Occipital lobe (tissue), 2 donors: ENCODE data around the gene PARD3B. TPM values are rescaled to one million over a fixed set of nuclear protein-coding genes. Genes with fewer than 3 reads are reported as not detected.

ENCODE experiments used
- DNase-seq: peaks from one replicate; lab custom pipeline; 2025; lab: John Stamatoyannopoulos, UW
- total RNA-seq: library from RNA; depleted of rRNA; stranded (reverse); fragments of >200 nt; gene quantifications from one replicate; pipeline ENCODE4 v1.2.3, GENCODE V29; 2014

Gene PARD3B
- total RNA-seq, 1 donor from 2014 or later: 5.6 TPM

DNA sequence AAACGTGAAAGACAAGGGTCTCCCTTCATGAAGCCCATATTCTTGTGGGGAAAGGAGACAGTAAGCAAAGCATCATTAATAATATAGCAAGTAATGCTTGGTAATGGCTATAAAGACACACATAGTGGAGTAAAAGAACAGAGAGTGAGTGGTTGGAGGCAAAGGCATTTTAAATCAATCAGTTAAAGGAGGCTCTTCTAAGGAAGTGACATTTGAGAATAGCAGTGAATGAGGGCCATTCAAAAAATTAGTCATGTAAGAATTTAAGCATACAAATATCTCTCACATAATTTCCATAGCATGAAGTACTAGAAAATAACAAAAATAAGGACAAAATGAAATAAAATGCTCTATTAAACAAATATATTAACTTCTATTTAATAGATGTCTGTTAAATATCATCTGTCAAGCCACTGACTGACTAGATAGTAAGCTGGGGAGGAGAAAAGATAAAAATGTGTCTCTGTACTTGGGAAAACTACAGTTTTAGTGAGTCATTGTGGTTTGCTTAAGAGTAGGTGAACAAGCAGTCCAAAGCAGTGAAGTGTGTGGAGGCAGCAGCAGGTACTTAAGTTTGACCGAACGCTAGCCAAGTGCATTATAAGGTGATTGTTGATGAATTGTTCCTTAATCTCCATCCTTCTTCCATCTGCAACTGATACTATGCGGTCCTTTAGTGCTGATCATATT lies 160.1 kb downstream of the PARD3B start:
- DNase-seq: no peak

DNA sequence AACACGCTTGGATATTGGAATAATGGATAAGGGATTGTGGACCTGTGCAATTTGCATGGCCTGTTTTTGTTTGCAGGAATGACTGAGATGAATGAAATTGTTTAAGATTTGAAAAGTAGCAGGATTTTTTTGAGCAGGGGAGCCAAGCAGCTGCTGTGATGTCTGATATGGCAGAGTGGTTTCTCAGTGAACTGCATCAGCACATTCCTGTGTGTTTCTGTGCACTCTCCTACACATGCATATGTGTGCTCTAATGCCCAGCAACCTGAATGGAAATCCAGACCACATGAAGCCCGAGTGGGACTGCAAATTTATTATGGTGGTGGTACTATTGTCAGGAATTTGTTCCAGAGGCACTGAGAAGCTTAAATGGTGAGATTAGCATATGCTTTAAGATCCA lies 161.7 kb downstream of the PARD3B start:
- DNase-seq: no peak

DNA sequence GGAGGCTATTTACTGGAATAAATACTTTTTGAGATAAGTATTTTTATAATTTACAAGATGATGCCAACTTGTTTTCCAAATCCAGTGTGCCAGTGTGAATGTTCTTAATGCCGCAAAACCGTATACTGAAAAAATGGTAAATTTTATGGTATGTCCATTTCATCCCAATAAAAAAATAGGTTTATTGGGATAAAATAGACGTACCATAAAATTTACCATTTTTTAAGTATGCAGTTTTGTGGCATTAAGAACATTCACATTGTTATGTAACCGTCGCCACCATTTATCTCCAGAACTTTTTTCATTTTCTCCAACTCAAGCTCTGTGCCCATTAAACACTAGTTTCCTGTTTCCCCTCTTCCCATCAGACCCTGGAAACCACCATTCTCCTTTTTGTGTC lies 167.9 kb downstream of the PARD3B start:
- no peak for DNase-seq

DNA sequence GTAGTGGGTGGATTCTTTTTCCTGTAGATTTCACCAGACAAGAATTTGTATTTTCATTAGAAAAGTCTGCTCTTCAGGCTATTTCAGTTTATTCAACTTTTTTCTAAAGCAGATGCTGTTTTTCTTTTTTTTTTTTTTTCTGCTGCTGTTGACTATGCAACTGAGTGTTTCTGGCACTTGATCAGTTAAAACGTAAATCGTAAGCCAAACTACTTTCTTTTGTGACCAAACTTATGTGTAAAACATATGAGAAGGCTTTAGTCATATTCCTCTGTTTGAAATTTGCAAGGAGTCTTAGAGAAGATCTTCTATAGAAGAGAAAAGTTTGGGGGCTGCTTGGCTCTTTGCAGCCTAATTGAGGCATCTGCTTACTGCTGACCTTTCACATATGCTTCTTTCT lies 170.1 kb downstream of the PARD3B start:
- DNase-seq: no peak

DNA sequence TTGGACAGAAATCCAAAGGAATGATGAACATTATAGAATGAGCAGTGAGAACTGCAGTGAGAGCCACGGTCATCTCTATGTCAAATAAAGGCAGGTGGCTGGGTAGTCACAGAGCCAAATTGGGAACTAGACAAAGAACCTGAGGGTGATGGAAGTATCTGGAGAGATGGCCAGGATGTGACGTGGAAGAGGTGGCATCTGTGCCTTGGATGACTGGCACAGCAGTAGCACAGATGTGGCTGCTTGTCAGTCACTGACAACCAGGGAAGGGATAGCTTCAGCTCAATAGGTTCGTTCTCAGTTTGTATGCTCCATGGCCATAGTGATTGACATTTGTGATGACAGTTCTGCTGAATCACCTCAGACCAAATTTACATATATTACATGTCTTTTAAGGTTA lies 172.3 kb downstream of the PARD3B start:
- no peak for DNase-seq

DNA sequence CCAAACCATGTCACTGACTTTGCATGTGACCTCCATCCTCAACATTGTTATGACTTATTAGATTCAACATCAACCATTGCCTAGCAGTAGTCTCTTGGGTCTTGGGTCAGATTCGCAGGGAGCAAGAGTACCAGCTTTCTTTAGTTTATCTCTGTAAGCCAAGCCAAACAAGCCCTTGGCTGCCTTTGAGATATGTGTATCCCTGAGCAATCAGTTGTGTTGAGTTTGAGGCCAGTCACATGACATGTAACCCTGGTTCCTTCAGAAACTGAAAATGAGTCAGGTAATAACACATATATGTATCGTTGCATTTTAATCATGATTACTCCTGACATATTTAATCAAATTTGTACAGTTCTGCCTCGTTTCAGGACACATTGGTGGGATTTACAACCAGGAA lies 173.3 kb downstream of the PARD3B start:
- DNase-seq: no peak

DNA sequence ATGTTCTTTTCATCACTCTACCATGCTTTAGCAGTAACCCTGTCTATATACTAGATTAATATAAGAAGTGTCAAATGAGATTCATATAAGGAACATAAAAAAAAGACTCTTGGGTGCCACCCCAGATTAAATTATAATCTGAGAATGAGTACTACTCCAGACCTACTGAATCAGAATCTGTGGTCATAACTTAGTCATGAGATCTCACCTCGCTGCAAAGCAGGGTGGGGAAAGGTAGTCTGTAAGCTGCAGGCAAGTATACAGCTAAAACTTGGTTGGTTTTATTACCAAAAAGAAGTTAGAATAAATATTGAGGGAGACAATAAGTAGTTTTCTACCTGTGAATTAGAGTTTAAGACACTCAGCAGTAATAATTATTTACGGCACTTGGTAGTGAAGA lies 175.6 kb downstream of the PARD3B start:
- DNase-seq: no peak

DNA sequence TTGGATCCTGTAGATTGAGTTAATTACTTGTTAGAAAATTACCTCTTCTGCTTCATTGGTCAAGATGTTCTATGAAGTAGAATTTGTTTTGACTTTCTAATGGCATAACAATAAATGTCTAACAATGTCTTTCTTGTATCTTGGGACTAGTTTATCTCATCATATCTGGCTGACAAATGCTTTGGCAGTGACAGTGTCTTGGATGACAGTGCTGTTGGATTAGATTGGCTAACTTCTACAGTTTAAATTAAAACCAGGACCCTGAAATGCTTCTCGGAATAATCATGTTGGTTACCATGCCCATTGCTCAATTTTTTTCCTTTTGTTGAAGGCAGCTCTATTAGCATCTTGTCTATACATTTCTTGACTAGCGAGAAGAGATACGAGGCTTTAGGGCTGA lies 176.9 kb downstream of the PARD3B start:
- DNase-seq: no peak

DNA sequence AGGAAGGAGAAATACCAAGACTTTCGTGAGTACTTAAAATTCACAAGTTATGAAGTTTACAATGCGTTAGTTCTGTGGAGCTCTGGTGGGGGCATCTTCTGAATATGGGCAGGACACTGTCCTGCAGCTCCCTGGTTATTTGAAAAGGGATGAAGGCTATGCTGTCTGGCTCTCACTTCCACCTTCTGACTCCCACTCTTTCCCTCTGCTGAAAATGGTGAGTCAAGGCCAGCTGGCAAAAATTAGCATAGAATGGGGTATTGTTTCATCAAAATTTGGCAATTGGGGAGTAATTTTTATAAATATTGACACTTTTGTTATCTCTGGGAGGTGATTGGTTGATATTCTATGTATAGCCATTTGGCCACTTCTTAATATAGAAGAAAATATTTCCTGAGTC lies 177.4 kb downstream of the PARD3B start:
- no peak for DNase-seq

DNA sequence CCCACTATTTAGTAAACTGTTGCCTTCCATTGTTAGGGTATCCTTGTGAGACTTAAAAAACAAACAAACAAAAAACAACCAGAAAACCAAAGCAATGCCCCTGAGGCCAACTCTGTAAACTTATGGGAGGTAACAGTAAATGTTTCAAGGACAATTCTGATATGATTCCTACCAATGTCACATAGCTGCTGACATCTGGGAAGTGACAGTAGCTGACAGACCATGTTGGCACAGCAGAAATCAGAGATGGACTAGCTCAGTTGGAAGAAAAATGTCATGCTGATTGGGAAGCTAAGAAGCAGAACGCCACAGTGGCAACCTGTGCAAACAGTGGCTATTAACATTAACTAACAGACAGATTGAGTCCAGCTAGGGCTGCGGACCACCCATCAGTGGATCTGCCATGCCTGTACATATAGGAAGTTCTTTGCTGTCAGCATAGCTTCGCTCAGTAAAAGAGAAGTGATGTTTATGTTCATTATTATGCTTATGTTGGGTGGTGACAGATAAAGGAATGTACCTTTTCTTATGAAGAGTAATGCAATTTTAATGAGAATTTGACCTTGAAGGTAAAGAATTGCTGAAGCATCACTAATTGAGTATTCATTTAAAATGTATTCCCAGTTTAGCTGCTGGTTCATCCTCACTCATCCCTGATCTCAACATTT lies 180.6 kb downstream of the PARD3B start:
- DNase-seq: no peak

DNA sequence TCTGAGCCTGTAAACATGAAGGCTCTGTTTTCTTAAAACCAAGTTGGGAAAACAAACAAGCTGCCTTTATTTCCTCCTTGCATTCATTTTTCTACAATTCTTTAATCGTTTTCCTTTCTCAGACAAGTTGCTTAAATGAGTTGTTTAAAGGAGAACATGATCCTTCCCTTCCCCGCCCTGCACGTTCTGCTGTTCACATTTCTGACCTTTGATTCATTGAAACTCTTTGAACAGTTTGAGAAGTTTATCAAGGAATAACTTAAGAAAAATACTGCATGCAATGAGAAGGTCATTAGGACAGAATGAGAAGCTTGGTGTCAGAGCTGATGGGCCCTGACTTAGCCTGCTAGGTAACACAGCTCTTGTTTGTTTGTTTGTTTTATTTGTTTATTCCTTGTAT lies 181.6 kb downstream of the PARD3B start:
- no peak for DNase-seq

DNA sequence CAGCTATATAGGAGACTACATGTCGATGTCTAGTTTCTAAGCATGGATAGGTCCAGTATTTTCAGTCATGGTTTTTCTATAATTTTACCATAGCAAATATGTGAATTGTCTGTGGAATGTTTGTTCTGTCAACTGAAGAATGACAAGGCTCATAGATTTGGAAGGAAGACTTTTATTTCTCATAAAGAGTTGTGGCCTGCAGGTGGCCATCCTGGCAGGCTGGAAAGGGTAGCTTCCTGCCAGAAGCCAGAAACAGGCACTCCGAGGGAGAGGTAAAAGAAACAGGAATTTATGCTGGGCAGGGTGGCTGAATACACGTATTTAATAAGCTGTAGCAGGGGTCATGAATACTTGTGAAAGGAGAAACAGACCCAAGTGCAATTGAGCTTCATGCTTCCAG lies 182.1 kb downstream of the PARD3B start:
- DNase-seq: no peak

DNA sequence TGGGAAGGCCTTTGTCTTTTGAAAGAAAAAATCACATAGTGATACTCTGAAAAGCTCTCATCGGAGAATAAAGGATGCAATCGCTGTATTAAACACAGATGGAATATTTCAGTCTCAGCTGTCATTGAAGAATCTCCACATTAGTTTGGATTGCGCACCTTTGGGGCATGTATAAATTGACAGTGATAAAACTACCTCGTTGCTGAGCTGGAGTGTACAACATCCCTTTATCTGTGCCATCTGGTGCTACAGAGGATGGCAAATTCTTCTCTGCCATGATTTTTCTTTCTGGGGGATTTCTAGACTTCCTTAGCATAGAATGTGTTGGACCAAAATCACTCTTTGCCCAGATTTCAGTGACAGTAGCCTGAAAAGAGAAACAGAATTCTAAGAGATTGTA lies 185.3 kb downstream of the PARD3B start:
- DNase-seq: no peak

DNA sequence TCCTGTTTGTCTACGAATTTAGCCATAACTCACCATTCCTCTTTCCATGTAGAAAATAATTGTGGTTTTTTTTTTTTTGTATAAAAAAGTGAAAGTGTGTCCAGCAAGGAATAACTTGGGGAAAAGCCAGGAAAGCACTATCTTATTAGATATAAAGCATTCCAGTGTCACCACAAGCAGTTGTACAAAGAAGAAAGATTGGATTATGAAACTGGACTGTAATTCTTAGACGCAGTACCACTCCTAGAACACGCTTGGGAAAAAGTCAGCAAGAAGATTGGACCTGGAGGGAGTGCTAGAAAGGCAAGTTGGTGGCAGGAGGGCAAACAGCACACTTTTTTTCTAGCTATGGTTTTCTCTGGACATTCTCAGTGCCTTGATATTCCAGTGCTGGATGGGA lies 186.7 kb downstream of the PARD3B start:
- no peak for DNase-seq

DNA sequence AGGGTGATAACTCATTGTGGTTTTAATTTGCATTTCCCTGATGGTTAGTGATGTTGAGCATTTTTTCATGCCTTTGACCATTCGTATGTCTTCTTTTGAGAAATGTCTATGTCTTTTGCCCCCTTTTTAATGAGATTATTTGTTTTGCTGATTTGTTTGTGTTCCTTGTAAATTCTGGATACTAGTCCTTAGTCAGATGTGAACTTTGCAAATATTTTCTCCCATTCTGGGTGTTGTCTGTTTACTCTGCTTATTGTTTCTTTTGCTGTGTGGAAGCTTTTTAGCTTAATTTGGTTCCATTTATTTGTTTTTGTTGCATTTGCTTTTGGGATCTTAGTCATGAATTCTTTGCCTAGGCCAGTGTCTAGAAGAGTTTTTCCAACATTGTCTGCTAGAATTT lies 192.0 kb downstream of the PARD3B start:
- no peak for DNase-seq

DNA sequence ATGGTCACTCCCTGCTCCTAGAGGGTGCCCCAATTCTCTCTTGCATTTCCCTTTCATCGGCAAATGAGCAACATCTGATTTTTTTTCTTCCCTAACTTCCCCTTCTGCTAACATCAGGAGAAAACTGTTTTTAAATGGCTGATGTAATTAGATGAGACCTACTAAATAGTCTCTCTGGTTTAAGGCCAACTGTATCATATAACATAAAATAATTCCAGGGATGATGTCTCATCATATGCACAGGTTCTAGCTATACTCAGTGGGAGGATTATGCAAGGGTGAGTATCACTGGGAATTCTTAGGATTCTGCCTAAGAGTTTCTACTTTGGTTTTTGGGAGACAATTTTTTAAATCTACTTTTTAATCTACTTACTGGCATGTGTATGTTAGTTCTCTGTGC lies 193.4 kb downstream of the PARD3B start:
- no peak for DNase-seq

DNA sequence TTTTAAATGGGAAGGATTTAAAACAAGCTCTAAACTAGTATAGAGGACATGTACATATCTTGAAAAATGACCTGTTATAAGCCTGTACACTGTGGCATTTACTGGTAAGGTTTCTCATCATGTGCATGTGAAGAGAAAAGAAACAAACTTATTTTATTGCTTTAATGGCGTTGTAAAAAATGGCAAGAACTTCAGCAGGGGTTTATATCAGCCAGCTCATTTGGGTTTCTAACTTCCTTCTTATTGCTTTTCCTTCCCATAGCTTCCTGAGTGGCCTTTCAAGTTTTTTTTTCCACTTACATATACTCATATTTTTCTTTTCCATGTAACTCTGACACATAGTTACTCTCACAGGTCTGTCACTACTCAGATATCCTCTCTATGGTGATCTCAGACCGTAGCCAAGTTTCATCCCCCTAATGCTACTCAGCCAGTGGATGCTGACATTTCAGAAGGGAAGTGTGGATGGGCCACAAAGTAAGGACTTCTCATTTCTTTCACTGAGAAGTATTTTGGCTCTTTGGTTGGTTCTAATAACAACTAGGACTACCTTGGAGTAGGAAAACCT lies 198.2 kb downstream of the PARD3B start:
- DNase-seq: no peak

DNA sequence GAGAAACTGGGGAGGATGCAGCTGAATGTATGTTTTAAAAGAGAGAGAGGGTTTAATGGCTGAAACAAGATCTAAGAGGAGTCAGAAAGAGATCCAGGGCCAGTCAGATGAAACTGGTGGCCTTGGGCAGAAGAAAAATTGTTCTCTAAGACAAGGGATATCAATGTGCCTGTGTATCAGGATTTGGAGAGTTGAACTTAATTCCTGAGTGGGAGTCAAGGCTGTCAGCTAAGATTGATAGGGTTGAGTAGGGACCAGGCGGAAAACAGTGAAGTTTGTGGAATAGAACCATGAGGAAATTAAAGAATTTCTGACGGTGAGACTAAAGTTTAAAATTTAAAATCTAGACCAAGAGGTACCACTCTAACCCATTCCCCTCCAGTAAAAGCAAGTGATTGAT lies 199.2 kb downstream of the PARD3B start:
- DNase-seq: no peak

DNA sequence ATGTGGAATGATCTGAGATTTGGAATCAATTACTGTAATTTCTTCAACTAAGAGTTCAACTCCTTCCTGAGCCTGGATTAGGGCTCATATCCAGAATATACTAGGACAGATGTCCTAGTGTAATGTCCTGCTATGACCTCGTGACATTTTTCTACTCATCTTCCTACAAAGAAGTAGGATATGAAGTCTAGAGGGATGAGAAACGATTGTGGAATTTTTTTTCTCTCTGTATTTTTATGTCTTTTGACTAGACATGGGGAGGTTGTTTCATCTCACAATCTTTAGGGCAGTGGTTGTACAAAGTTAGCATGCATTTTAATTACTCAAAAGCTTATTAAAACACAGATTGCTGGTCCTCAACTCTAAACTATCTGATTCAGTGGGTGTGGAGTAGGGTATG lies 203.0 kb downstream of the PARD3B start:
- DNase-seq: no peak

DNA sequence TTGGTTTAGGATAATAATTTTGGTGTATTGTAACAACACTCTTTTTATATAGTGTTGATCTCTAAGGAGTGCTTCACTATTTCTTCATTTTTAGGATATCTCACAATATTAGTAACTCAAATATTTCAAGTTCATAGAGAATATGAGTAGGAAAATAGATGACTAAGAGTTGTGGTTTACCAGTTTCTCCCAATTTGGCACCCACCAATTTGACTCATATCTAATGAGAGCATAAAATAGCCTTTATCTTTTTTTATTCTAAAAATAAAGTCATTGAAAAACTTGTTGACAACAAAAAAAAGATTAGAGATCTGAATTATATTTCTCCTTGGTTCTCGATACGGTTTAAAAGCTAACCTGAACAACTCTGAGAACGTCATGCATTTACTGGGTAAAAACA lies 204.0 kb downstream of the PARD3B start:
- DNase-seq: no peak

DNA sequence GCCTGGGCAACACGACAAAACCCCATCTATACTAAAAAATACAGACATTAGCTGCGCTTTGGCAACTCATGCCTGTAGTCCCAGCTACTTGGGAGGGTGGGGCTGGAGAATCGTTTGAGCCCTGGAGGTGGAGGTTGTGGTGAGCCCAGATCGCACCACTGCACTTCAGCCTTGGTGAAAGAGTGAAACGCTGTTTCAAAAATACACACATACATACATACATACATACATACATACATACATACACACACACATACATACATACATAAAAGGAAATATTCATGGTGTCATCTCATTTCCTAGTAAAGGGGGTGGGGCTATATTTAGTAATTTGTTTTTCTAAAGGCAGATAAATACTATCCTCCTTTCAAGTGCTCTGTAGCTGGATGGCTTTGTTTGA lies 205.1 kb downstream of the PARD3B start:
- DNase-seq: no peak

DNA sequence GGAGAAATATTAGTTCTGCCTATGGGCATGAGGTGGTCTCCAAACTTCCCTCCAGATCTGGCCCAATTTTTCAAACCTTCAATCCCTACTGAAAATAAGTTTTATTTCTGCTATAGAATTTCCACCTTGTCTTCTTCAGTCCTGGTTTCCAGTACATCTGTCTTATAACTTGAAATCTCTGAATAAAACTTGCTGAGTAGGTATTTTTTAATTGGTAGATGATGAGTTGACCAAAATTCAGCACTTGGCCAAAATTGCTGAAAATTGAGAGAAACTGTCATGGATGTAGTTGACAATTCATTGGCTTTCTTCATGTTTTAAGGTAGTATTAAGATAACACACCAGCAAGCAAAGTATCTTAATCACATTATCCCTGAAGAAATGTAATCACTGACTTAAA lies 206.2 kb downstream of the PARD3B start:
- DNase-seq: no peak

DNA sequence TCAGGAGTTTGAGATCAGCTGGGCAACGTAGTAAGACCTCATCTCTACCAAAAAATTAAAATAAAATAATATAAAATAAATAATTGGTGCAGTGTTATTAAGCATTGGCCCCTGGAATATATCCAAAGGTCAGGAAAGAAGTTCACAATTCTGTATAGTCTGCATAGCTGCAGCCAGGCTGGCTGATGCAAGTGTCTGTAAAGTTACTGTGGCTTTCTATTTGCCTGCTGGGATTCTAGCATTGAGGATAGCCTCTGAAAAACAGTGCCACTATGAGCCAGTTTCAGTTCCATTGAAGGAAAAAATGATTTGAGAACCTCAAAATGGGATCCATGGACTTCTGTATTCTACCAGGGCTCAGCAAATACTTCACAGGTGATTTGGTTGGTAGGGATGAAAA lies 208.6 kb downstream of the PARD3B start:
- DNase-seq: no peak
